Measurements from ENCODE around the gene ATAD3B.
"Not testable (repeated sequence)": the region's sequence is repeated elsewhere in the genome, so short reads cannot be mapped to it uniquely, and the experiment has no call there.

ATAD3B gene

GRCh38 chr1:1471389-1472052 lies at the start of gene ATAD3B:
Gene ATAD3B, plus strand, starts transcription at chr1:1471765. Its CDS starts 120 bp downstream, at chr1:1471885.
- DNase-seq: peak; percentile 98

GRCh38 chr1:1421907-1422464 lies 49.6 kb upstream of the ATAD3B start:
- DNase-seq: no peak

DNA sequence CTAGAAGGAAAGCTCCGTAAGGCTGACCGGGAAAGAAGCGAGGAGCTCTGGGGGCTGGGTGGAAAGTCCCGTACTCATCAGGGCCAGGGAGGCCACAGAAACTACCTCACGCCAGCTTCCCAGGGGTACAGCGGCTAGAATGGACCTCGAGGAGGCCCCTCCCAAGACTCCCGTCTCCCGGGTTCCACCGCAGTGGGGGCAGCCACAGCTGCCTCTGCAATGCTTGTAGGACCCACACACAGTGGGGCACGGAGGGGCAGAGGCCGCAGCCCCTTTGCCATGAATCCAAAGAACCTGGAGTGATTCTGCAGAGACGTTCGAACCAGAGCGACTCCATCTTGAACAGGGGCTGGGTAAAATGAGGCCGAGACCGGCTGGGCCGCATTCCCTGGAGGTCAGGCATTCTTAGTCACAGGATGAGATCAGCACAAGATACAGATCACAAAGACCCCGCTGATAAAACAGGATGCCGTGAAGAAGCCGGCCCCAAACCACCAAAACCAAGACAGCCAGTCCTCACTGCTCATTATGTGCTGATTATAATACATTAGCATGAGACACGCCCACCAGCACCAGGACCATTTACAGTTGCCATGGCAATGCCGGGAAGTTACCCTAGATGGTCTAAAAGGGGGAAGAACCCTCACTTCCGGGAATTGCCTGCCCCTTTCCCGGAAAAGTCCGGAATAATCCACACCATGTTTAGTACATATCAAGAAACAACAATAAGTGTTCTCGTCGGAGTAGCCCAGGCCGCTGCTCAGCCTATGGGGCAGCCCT lies 48.9 kb upstream of the ATAD3B start:
- DNase-seq: no peak

- DNase-seq: no peak
Observed at GRCh38 chr1:1423245-1423597, 48.3 kb upstream of the ATAD3B start.

DNA sequence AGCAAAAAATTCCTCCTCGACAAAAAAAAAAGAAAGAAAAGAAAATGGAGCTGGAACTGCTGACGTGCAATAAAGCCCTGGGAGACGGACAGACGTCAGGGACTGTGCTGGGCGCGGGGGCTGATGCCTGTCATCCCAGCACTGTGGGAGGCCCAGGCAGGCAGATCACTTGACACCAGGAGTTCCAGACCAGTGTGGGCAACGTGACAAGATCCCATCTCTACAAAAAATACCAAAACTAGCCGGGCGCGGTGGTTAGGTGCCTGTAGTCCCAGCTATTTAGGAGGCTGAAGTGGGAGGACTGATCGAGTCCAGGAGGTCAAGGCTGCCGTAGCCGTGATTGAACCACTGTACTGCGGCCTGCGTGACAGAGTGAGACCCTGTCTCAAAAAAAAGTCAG lies 46.9 kb upstream of the ATAD3B start:
- no peak for DNase-seq

GRCh38 chr1:1425426-1425752 lies 46.2 kb upstream of the ATAD3B start:
- no peak for DNase-seq

DNA sequence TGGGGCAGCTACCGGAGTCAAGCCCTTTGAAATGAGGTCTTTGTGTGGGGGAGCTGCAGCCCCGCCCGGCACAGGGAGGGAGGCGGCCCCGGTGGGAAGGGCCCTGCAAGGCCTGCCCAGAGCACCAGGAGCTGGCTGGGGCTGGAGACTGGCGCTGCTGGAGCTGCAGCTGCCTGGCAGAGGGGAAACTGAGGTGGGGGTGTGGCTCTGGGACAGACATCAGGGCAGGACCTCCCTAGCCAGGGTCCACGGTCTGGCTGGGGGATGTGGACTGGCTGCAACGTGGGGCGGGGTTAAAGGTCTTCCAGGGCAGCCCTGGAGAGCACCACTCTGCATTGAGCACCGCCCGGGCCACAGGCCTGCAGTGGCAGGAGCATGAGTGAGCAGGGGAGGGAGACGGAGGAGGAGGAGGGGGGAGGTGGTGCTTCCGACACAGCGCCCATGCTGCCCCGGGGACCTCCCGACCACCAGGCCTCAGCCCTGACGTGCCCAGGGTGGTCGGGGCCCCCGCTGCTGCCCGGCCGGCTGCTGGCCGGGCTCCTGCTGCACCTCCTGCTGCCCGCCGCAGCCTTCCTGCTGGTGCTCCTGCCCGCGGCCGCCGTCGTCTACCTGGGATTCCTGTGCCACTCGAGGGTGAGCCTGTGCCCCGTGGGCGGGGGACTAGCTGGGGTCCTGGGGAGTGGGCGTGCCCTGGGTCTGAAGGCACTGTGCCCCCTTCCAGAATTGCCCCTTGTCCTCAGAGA lies 45.6 kb upstream of the ATAD3B start:
- no peak for DNase-seq

- DNase-seq: no peak
Observed at GRCh38 chr1:1426496-1427105, 45.0 kb upstream of the ATAD3B start.

- no peak for DNase-seq
Observed at GRCh38 chr1:1427106-1427819, 44.3 kb upstream of the ATAD3B start.

- DNase-seq: no peak
Observed at GRCh38 chr1:1427820-1428148, 43.8 kb upstream of the ATAD3B start.

- no peak for DNase-seq
Observed at GRCh38 chr1:1428174-1428573, 43.4 kb upstream of the ATAD3B start.

DNA sequence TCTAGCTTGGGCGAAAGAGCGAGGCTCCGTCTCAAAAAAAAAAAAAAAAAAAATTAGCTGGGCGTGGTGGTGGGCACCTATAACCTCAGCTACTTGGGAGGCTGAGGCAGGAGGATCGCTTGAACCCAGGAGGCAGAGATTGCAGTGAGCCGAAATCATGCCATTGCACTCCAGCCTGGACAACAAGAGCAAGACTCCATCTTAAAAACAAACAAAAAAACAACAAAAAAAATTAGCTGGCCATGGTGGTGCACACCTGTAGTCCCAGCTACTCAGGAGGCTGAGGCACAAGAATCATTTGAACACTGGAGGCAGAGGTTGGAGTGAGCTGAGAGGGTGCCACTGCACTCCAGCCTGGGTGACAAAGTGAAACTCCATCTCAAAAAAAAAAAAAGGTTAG lies 42.6 kb upstream of the ATAD3B start:
- not testable (repeated sequence) for DNase-seq

- no peak for DNase-seq
Observed at GRCh38 chr1:1429671-1430073, 41.9 kb upstream of the ATAD3B start.

- no peak for DNase-seq
Observed at GRCh38 chr1:1430114-1430982, 41.2 kb upstream of the ATAD3B start.

GRCh38 chr1:1430992-1431844 lies 40.3 kb upstream of the ATAD3B start:
- no peak for DNase-seq

DNA sequence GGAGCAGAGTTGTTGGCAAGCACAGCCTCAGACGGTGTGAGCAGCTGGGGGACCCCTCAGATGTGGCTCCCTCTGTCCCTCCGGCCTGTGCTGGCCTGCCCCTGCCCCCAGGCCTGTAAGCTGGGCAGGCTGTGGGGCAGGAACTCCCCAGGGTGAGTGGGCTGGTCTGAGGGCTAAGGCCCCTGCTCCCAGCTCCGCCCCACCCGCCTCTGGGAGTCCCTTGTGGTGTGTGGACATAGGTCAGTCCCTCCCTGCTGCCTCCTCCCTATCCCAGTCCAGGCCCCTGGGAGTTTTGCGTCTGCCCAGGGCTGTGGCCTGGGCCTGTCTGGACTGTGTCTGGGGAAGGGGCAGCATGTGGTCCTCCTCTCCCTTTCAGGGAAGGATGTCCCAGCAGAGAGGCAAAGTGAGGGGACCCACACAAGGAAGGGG lies 39.7 kb upstream of the ATAD3B start:
- no peak for DNase-seq

DNA sequence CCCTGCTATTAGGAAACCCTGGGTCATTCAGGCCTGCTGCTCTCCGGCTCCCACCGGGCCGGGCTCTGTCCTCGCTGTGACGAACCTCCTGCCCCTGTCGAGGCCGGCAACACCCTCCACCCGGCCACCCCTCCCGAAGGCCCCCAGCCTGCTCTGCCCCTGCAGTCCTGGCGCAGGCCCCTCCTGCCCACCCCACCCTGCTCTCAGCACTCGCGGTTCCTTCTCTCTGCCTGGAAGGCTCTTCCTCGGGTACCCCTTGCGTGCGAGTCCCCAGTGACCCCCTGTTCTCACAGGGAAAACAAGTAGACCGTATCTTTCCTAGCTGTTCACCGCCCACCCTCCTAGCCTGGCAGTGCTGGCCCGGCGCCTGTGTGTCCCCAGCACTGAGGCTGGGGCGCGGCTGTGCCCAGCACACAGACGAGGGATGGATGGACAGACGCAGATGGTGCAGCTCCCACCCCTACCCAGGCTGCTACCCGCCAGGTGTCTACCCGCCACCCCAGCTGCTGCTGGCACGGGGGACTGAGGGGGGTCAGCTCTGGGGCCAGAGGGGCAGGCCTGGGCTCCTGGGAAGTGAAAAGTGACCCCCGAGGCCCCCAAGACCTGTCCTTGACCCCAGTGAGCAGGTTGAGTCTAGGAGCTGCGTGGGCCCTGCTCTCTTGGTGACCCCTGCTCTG lies 39.2 kb upstream of the ATAD3B start:
- no peak for DNase-seq

DNA sequence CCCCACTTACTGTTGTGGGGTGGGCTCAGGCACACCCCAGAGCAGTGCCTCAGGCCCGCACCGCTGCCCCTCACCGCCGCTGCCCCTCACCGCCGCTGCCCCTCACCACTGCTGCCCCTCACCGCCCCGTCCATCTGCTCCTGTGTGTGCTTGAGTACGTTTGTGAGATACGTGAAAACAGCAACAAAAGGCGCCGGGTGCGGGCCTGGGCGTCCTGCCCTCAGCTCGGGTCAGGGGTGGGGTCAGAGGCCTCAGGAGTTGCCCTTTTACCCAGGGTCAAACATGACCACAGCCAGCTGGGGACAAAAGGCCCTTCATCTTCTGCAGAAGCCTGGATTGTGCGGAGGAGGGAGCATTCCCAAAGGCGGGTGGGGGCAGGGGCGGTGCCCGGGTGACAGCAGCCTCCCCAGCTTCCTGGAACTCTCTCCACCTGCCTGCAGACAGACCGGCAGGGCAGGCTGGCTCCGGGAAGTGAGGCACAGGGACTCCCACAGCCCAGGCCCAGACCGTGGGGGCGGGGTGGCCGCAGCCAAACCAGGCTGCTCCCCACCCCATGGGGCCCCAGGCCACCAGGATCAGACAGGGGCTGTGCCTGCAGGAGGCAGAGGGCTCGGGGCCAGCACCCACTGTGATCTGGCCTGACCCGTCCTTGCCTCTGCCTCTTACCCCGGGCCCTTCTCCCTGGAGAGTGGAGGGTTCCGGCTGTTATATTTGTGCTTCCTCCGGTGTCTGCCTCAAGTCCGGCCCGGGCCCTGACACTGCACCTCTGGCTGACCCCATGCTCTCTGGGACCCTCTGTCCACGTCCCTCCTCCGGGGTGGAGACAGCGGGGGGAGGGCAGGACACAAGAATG lies 38.4 kb upstream of the ATAD3B start:
- no peak for DNase-seq

- DNase-seq: no peak
Observed at GRCh38 chr1:1433804-1434130, 37.8 kb upstream of the ATAD3B start.
